ENCODE results near the gene PRDM16. TPM values are rescaled to one million over a fixed set of nuclear protein-coding genes. Genes with fewer than 3 reads are reported as not detected.

PRDM16 gene
- total and polyA plus RNA-seq, 2 of the 8 experiments (the other 6 are each of a cell fraction or from before 2014, with no cell fraction given) = 0.39 to 0.43 TPM

GRCh38 chr1:3231826-3232225 lies 162.8 kb downstream of the PRDM16 start (continued):
- no peak for TF ChIP-seq CHD7 (IDR thresholded peaks at IDR 0.05; ENCODE audit: insufficient replicate concordance, low read length)
- no peak for TF ChIP-seq EP300 (IDR thresholded peaks at IDR 0.05; ENCODE audit: borderline replicate concordance in 1 of 2, low read depth in 2 of 2, low read length in 2 of 2)

Data from H1 (cell line).